Measurements from ENCODE around the gene FLAD1.

The FLAD1 gene

GRCh38 chr1:155023627-155024026 is 40.5 kb downstream of the FLAD1 start:
- no peak overlapping the region for H3K27ac ChIP-seq (ENCODE audit: low read depth, low read length)
- no peak overlapping the region for H3K9ac ChIP-seq (ENCODE audit: low read length)

GRCh38 chr1:155024315-155024714 is 41.2 kb downstream of the FLAD1 start:
- no peaks in the 10 kb centered on the region for H3K27me3 ChIP-seq (ENCODE audit: control insufficient read depth, insufficient read depth, low read length)
- H3K9me3 ChIP-seq (ENCODE audit: control insufficient read depth, insufficient read depth, low read depth, low read length) = no peaks in the 10 kb centered on the region
- no peak overlapping the region for H3K9ac ChIP-seq (ENCODE audit: low read length)
- H3K27ac ChIP-seq (ENCODE audit: low read depth, low read length) = no peak overlapping the region
- H3K36me3 ChIP-seq (ENCODE audit: control insufficient read depth, insufficient read depth, low read length) = no peaks in the 10 kb centered on the region
- H3K4me1 ChIP-seq (ENCODE audit: control insufficient read depth, insufficient read depth, low read length) = peaks cover 5% of the 10 kb centered on the region; the same call in 1 of the 2 replicates
- no peak overlapping the region for H3K4me3 ChIP-seq (ENCODE audit: low read depth, low read length)

More at GRCh38 chr1:155023627-155024026, 40.5 kb downstream of the FLAD1 start:
- Histone ChIP-seq H3K9me3 (ENCODE audit: control insufficient read depth, insufficient read depth, low read depth, low read length) (no peaks in the 10 kb centered on the region), H3K27me3 (ENCODE audit: control insufficient read depth, insufficient read depth, low read length) (no peaks in the 10 kb centered on the region), H3K36me3 (ENCODE audit: control insufficient read depth, insufficient read depth, low read length) (no peaks in the 10 kb centered on the region), H3K4me1 (ENCODE audit: control insufficient read depth, insufficient read depth, low read length) (peaks cover 5% of the 10 kb centered on the region; the same call in 1 of the 2 replicates), H3K4me3 (ENCODE audit: low read depth, low read length) (no peak overlapping the region)

GRCh38 chr1:155026154-155026553 is 43.0 kb downstream of the FLAD1 start:
- H3K9ac ChIP-seq (ENCODE audit: low read length) = no peak overlapping the region
- no peak overlapping the region for H3K4me3 ChIP-seq (ENCODE audit: low read depth, low read length)

DNA sequence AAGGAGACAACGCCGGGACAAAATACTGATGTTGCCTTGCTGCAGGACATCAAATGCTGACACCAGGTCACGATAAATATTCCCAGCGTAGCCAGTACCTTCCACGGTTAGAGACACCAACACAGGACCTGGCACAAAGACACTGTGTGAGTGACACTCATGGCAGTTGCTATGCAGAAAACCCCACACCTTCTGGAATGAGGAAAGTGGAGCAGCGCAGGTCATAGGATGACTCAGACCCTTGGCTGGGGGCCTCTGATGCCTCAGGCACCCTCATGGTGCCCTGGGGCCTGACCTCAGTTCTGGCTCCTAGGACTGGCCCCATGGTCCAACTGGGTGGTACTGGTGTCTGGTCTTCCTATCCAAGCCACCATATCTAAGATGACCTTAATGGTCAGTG is 43.4 kb downstream of the FLAD1 start:
- Histone ChIP-seq H3K36me3 (ENCODE audit: control insufficient read depth, insufficient read depth, low read length) (no peaks in the 10 kb centered on the region), H3K9ac (ENCODE audit: low read length) (no peak overlapping the region), H3K4me3 (ENCODE audit: low read depth, low read length) (no peak overlapping the region), H3K27ac (ENCODE audit: low read depth, low read length) (no peak overlapping the region), H3K9me3 (ENCODE audit: control insufficient read depth, insufficient read depth, low read depth, low read length) (no peaks in the 10 kb centered on the region), H3K27me3 (ENCODE audit: control insufficient read depth, insufficient read depth, low read length) (no peaks in the 10 kb centered on the region), H3K4me1 (ENCODE audit: control insufficient read depth, insufficient read depth, low read length) (peaks cover 5% of the 10 kb centered on the region; the same call in 1 of the 2 replicates)

More at GRCh38 chr1:155026154-155026553, 43.0 kb downstream of the FLAD1 start:
- no peak overlapping the region for H3K27ac ChIP-seq (ENCODE audit: low read depth, low read length)
- peaks cover 5% of the 10 kb centered on the region; the same call in 1 of the 2 replicates for H3K4me1 ChIP-seq (ENCODE audit: control insufficient read depth, insufficient read depth, low read length)
- H3K36me3 ChIP-seq (ENCODE audit: control insufficient read depth, insufficient read depth, low read length) = no peaks in the 10 kb centered on the region
- no peaks in the 10 kb centered on the region for H3K9me3 ChIP-seq (ENCODE audit: control insufficient read depth, insufficient read depth, low read depth, low read length)
- H3K27me3 ChIP-seq (ENCODE audit: control insufficient read depth, insufficient read depth, low read length) = no peaks in the 10 kb centered on the region

DNA sequence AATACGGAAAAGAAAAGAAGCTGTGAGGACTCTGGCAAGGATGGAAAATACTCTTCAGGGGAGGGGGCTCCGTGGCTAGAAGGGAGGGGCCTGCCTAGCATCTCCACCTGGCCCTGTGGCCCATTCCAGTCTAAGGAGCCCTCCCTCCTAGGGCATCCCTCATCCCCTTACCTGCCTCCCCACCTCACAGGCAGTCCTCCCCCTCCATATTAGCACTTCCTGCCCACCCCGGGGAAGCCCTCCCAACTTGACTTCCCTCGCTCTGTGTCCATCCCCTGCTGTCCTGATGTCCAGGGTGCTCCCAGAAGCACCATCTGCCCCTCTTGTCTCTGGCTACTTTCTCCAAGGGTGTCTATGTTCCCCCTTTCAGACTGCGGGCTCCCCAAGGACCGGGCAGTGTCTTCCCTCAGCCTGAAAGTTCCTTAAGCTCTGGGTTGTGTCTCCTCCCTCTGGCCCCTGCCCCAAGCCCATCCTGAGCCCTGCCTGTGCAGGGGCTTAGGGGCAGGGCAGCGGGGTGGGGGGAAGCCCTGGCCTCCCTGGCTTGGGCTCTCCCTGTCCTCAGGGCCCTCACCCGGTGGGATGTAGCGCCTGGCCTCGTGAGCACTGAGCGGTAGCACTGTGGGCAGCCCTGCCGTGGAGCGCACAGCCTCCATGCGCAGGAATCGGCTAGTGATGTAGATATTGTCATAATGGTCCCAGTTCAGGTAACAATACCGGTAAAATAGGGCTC is 46.5 kb downstream of the FLAD1 start:
- Histone ChIP-seq H3K4me3 (ENCODE audit: low read depth, low read length) (no peak overlapping the region), H3K36me3 (ENCODE audit: control insufficient read depth, insufficient read depth, low read length) (no peaks in the 10 kb centered on the region), H3K27ac (ENCODE audit: low read depth, low read length) (no peak overlapping the region), H3K4me1 (ENCODE audit: control insufficient read depth, insufficient read depth, low read length) (peaks cover 5% of the 10 kb centered on the region; the same call in 1 of the 2 replicates), H3K9ac (ENCODE audit: low read length) (no peak overlapping the region), H3K9me3 (ENCODE audit: control insufficient read depth, insufficient read depth, low read depth, low read length) (no peaks in the 10 kb centered on the region), H3K27me3 (ENCODE audit: control insufficient read depth, insufficient read depth, low read length) (no peaks in the 10 kb centered on the region)

- H3K27me3 ChIP-seq (ENCODE audit: control insufficient read depth, insufficient read depth, low read length) = no peaks in the 10 kb centered on the region
- no peak overlapping the region for H3K9ac ChIP-seq (ENCODE audit: low read length)
- no peaks in the 10 kb centered on the region for H3K9me3 ChIP-seq (ENCODE audit: control insufficient read depth, insufficient read depth, low read depth, low read length)
- no peaks in the 10 kb centered on the region for H3K36me3 ChIP-seq (ENCODE audit: control insufficient read depth, insufficient read depth, low read length)
- no peak overlapping the region for H3K27ac ChIP-seq (ENCODE audit: low read depth, low read length)
- peaks cover 5% of the 10 kb centered on the region; the same call in 1 of the 2 replicates for H3K4me1 ChIP-seq (ENCODE audit: control insufficient read depth, insufficient read depth, low read length)
- H3K4me3 ChIP-seq (ENCODE audit: low read depth, low read length) = no peak overlapping the region
Measured at GRCh38 chr1:155030243-155030795, 47.2 kb downstream of the FLAD1 start.

DNA sequence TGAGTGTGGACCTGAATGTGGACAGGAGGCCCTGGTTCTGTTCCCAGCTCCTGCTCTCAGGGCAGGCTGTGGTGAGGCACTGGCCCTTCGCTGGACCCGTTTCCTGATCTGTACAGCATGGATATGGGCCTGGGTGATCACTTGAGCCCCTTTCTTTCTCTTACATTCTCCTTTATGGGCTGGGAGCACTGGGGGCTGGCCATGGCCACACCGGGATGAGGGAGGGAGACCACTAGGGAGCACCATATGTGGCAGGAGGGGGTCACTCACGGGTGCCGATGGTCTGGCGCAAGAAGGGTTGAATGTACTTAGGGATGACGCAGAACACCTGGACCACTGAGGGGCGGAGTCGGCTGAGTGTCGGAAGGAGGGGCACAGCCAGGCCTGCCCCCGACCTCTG is 47.8 kb downstream of the FLAD1 start:
- Histone ChIP-seq H3K4me3 (ENCODE audit: low read depth, low read length) (no peak overlapping the region), H3K9ac (ENCODE audit: low read length) (no peak overlapping the region), H3K9me3 (ENCODE audit: control insufficient read depth, insufficient read depth, low read depth, low read length) (no peaks in the 10 kb centered on the region), H3K4me1 (ENCODE audit: control insufficient read depth, insufficient read depth, low read length) (peaks cover 5% of the 10 kb centered on the region; the same call in 1 of the 2 replicates), H3K27ac (ENCODE audit: low read depth, low read length) (no peak overlapping the region), H3K36me3 (ENCODE audit: control insufficient read depth, insufficient read depth, low read length) (no peaks in the 10 kb centered on the region), H3K27me3 (ENCODE audit: control insufficient read depth, insufficient read depth, low read length) (no peaks in the 10 kb centered on the region)

DNA sequence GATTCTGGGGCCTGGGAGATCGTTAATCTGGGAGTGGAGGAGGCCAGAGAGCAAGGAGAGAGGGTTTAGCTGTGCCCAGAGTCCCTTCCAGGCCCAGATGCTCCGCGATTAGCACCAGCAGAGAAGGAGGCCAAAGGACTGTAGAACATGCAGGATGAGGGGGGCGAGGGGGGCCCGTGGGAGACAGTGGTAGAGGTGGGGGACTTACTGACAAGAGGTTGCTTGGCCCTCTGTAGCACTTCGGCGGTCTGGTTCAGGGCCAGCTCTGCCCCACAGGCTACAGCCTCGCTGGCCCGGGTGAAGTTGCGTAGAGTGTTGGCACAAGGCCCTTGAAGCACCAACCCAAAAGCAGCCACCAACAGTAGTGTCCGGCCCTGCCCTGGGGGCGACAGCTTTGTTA is 49.7 kb downstream of the FLAD1 start:
- no peaks in the 10 kb centered on the region for H3K4me1 ChIP-seq (ENCODE audit: control insufficient read depth, insufficient read depth, low read length)
- no peaks in the 10 kb centered on the region for H3K27me3 ChIP-seq (ENCODE audit: control insufficient read depth, insufficient read depth, low read length)
- H3K36me3 ChIP-seq (ENCODE audit: control insufficient read depth, insufficient read depth, low read length) = no peaks in the 10 kb centered on the region

GRCh38 chr1:155033524-155033923 is 50.4 kb downstream of the FLAD1 start, which contains the start of the genes DCST1 and DCST2:
DCST1 (plus strand) TSS chr1:155033824; CDS start chr1:155034037, 213 bp downstream.
DCST2 (minus strand) TSS chr1:155033781; CDS start chr1:155033701, 80 bp downstream.
- no peak within 1 kb of the TSS for H3K4me3 ChIP-seq (ENCODE audit: low read depth, low read length)
- H3K9ac ChIP-seq (ENCODE audit: low read length) = no peak within 1 kb of the TSS
- H3K4me1 ChIP-seq (ENCODE audit: control insufficient read depth, insufficient read depth, low read length) = peaks cover 4% of the 10 kb centered on the region; the same call in 1 of the 2 replicates
- no peaks in the 10 kb centered on the region; the same call in 1 of the 2 replicates for H3K27me3 ChIP-seq (ENCODE audit: control insufficient read depth, insufficient read depth, low read length)
- H3K27ac ChIP-seq (ENCODE audit: low read depth, low read length) = no peak within 1 kb of the TSS
- no peaks in the 10 kb centered on the region for H3K9me3 ChIP-seq (ENCODE audit: control insufficient read depth, insufficient read depth, low read depth, low read length)
- no peaks in the 10 kb centered on the region for H3K36me3 ChIP-seq (ENCODE audit: control insufficient read depth, insufficient read depth, low read length)

More for the DNA sequence above, 49.7 kb downstream of the FLAD1 start:
- H3K9me3 ChIP-seq (ENCODE audit: control insufficient read depth, insufficient read depth, low read depth, low read length) = no peaks in the 10 kb centered on the region
- H3K27ac ChIP-seq (ENCODE audit: low read depth, low read length) = no peak overlapping the region
- no peak overlapping the region for H3K4me3 ChIP-seq (ENCODE audit: low read depth, low read length)
- no peak overlapping the region for H3K9ac ChIP-seq (ENCODE audit: low read length)

GRCh38 chr1:155034318-155035208 is 51.4 kb downstream of the FLAD1 start:
- Histone ChIP-seq H3K36me3 (ENCODE audit: control insufficient read depth, insufficient read depth, low read length) (no peaks in the 10 kb centered on the region), H3K27ac (ENCODE audit: low read depth, low read length) (no peak overlapping the region), H3K4me3 (ENCODE audit: low read depth, low read length) (no peak overlapping the region), H3K27me3 (ENCODE audit: control insufficient read depth, insufficient read depth, low read length) (no peaks in the 10 kb centered on the region; the same call in 1 of the 2 replicates), H3K9ac (ENCODE audit: low read length) (no peak overlapping the region), H3K4me1 (ENCODE audit: control insufficient read depth, insufficient read depth, low read length) (peaks cover 4% of the 10 kb centered on the region; the same call in 1 of the 2 replicates), H3K9me3 (ENCODE audit: control insufficient read depth, insufficient read depth, low read depth, low read length) (no peaks in the 10 kb centered on the region)
